RWPE2 (cell line): ENCODE results near the gene NYNRIN.

Experiments
- ATAC-seq: fragments of 200-7000 bp; cut with Tn5 transposase; 3 replicates; pipeline ENCODE4 v1.9.1; 2021; ENCODE audit warnings: low read depth
- DNase-seq: peaks from one replicate; pipeline ENCODE4 v3.0.0-alpha.2; 2020; ENCODE audit warnings: low spot score
- H3K27ac ChIP-seq: fragments of 450-650 bp; 2 replicates; pipeline ENCODE4 v1.5.1; 2017; ENCODE audit warnings: mild to moderate bottlenecking; ENCODE audit not compliant: poor library complexity, severe bottlenecking
- H3K27me3 ChIP-seq: fragments of 250-450 bp; sonication (Bioruptor Pico); 2 replicates; pipeline ENCODE4 v1.5.1; 2021; ENCODE audit warnings: mild to moderate bottlenecking, moderate library complexity; ENCODE audit not compliant: insufficient read depth, poor library complexity, severe bottlenecking
- H3K36me3 ChIP-seq: fragments of 250-450 bp; sonication (Bioruptor Pico); 2 replicates; pipeline ENCODE4 v1.5.1; 2020; ENCODE audit warnings: low read depth, mild to moderate bottlenecking, moderate library complexity
- H3K4me1 ChIP-seq: fragments of 250-450 bp; sonication (Bioruptor Pico); 2 replicates; pipeline ENCODE4 v1.5.1; 2021; ENCODE audit warnings: mild to moderate bottlenecking, moderate library complexity; ENCODE audit not compliant: insufficient read depth, poor library complexity, severe bottlenecking
- H3K4me3 ChIP-seq: fragments of 250-450 bp; sonication (Bioruptor Pico); 2 replicates; pipeline ENCODE4 v1.5.1; 2021; ENCODE audit warnings: mild to moderate bottlenecking, moderate library complexity; ENCODE audit not compliant: severe bottlenecking
- H3K9me3 ChIP-seq: fragments of 250-450 bp; sonication (Bioruptor Pico); 2 replicates; pipeline ENCODE4 v1.5.1; 2021; ENCODE audit warnings: mild to moderate bottlenecking, moderate library complexity; ENCODE audit not compliant: severe bottlenecking
- CTCF ChIP-seq: fragments of 450-650 bp; IDR thresholded peaks from one replicate; pipeline ENCODE4 v1.5.1; 2017; ENCODE audit warnings: mild to moderate bottlenecking, moderate library complexity; ENCODE audit not compliant: poor library complexity, severe bottlenecking

NYNRIN gene

GRCh38 chr14:24389226-24389848 is 9.5 kb upstream of the NYNRIN start:
- no peak for DNase-seq

GRCh38 chr14:24390701-24391468 is 7.9 kb upstream of the NYNRIN start:
- ATAC-seq: no peak
- H3K27ac ChIP-seq: no peak overlapping the region
- no peak for DNase-seq

More at GRCh38 chr14:24389226-24389848, 9.5 kb upstream of the NYNRIN start:
- no peak for ATAC-seq
- Histone ChIP-seq H3K9me3 (no peaks in the 10 kb centered on the region), H3K4me1 (peaks cover 11% of the 10 kb centered on the region), H3K27ac (no peak overlapping the region), H3K36me3 (no peaks in the 10 kb centered on the region), H3K27me3 (no peaks in the 10 kb centered on the region), H3K4me3 (no peak overlapping the region)
- no peak for TF ChIP-seq CTCF

GRCh38 chr14:24392325-24393091 is 6.3 kb upstream of the NYNRIN start:
- Histone ChIP-seq H3K4me3 (no peak overlapping the region), H3K27ac (peak overlapping the region; percentile 20), H3K27me3 (no peaks in the 10 kb centered on the region), H3K36me3 (no peaks in the 10 kb centered on the region), H3K4me1 (peaks cover 19% of the 10 kb centered on the region), H3K9me3 (no peaks in the 10 kb centered on the region)
- ATAC-seq (peak; percentile 82), DNase-seq (no peak)
- TF ChIP-seq CTCF: peak; percentile 35

More at GRCh38 chr14:24390701-24391468, 7.9 kb upstream of the NYNRIN start:
- Histone ChIP-seq H3K4me3 (no peak overlapping the region), H3K4me1 (peaks cover 11% of the 10 kb centered on the region), H3K9me3 (no peaks in the 10 kb centered on the region), H3K36me3 (no peaks in the 10 kb centered on the region), H3K27me3 (no peaks in the 10 kb centered on the region)
- no peak for TF ChIP-seq CTCF

- H3K9me3 ChIP-seq: no peaks in the 10 kb centered on the region
- DNase-seq (no peak), ATAC-seq (no peak)
- H3K27me3 ChIP-seq: no peaks in the 10 kb centered on the region
- H3K36me3 ChIP-seq: no peaks in the 10 kb centered on the region
- peak; percentile 25 for TF ChIP-seq CTCF
- no peak overlapping the region for H3K27ac ChIP-seq
- peaks cover 19% of the 10 kb centered on the region for H3K4me1 ChIP-seq
- no peak overlapping the region for H3K4me3 ChIP-seq
These were observed 4.5 kb upstream of the NYNRIN start for GRCh38 chr14:24394275-24394674.
